Inflammatory macrophage (primary cell): ENCODE measurements around the gene PRKG1.

Source experiments
- DNase-seq, 2 donors: peaks; one replicate each; pipeline ENCODE4 v3.0.0-alpha.2; 2020 to 2022

Gene PRKG1

DNA sequence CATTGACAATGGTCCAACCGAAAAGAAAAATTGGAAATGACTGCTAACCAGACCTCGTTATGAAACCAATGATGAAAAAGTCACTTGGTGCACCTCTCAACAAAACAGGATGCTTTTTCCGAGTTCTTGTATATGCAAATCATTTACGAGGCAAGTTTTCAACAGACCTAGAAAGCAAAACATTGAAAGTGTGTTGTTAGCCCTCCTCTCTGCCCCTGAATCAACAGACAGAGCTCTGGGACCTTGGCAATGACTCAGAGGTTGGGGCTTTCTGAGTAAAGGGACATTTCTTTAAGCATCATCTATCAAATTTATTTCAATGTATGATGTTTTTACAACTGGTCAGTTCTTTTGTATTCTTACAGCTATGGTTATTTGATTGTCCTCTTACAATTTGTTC is 1223.5 kb downstream of the PRKG1 start:
- no peak for DNase-seq

DNA sequence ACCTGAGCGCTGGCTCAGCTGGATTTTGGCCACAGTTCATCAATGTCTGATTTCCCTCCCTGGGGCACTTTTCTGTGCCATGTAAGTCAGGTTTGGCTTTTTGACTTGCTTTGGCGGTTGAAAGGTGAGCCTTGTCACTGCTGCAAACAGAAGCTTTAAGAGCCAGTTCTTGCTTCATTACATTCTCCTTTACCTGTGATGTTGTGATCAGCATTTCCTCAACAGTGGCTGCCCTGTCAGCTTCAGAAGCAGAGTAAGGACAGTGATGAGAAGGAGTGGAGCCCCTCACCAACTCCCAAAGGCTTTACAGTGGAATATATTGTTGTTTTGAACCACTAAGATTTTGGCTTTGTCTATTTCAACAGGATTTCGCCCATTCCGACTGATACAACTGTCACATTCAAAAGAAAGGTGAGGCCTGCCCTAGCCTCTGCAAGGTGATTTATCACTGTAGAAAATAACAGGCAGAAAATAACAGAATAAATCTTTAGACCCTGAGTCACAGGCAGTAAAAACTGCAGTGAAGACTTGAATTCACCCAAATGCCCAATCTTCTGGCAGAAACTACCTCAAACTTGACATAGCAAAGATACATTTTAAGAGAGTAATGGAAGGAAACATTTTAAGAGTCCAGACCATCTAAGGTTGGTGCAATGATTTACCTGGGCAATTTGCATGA is 1226.5 kb downstream of the PRKG1 start:
- no peak for DNase-seq

DNA sequence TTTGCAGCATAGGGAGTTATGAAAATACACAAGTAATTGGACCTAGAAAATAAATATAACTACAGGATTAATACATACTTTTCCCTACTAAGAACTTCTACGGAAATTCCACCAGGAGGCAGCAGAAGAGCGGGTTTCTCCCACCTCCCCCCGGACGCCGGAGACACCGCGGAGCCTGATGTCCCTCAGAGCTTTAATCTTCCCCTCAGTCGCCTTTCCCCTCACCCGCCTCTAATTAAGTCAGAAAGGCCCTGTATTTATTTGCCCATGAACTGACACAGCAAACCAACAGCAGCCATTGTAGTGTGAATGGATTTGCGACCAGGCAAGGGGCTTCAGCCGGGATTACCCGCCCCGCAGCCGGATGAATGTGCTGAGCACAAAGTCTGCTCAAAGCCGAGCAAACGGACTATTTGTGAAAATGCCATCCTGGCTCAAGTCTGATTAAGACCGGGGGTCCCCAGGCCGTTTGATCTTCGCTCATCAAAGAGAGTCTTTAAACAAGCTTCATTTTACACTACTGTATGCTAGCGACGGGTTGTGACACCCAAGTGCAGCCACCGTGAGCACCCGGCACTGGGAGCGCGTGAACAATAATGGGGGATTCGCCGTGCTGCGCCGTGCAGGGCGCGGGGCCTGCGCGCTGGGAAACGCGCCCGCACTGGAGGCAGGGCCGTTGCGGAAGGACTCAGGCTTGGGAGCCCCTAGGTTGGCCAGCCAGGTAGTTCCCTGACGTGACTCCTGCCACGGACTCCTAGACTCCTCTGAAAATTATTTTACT is 1234.2 kb downstream of the PRKG1 start:
- peak; percentile 5 to 29 for DNase-seq

DNA sequence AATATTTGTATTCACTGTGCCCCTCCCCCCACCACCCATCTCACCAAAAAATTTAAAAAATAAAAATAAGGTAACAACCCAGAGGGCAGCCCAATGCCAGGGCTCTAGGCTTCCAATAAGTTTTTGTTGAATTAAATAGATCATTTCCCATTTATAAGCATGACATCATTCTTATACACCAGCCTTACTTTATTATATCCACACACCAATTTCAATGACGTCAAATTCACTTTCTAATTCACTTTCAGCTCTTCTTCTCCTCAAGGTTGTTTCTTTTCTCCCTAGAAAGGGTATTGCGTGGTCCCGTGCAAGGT is 1238.6 kb downstream of the PRKG1 start:
- no peak for DNase-seq

DNA sequence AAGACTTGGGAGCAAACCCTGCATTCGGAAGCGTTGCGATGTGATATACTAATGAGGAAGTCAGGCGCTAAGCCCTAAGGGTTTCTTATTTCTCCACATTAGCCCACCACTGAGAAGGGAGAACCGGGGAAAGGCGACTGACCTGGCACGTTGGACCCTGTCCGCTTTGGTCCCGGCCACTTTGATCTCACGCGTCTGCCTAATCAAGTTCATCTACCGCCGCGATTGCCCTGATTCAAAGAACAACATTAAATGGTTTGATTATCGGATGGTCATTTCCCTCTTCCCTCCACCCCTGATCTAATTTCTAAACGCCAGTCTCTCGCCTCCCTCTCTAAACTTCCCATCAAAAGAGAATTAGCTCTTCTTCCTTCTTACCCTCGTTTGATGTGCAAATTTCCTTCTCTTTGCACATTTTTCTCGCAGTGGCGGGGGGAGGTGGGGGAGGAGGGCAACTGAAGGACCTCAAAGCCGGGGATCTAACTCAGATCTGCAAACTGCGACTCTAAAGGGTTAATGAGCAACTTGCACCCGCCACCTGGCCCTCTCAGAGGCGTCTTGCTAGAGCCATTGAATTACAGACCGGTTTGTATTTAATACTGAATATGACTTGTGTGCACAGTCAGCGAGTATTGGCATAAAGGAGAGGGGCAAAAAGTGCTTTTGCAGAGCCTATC is 1239.1 kb downstream of the PRKG1 start:
- peak in 1 of 2 donors; percentile 0 for DNase-seq

DNA sequence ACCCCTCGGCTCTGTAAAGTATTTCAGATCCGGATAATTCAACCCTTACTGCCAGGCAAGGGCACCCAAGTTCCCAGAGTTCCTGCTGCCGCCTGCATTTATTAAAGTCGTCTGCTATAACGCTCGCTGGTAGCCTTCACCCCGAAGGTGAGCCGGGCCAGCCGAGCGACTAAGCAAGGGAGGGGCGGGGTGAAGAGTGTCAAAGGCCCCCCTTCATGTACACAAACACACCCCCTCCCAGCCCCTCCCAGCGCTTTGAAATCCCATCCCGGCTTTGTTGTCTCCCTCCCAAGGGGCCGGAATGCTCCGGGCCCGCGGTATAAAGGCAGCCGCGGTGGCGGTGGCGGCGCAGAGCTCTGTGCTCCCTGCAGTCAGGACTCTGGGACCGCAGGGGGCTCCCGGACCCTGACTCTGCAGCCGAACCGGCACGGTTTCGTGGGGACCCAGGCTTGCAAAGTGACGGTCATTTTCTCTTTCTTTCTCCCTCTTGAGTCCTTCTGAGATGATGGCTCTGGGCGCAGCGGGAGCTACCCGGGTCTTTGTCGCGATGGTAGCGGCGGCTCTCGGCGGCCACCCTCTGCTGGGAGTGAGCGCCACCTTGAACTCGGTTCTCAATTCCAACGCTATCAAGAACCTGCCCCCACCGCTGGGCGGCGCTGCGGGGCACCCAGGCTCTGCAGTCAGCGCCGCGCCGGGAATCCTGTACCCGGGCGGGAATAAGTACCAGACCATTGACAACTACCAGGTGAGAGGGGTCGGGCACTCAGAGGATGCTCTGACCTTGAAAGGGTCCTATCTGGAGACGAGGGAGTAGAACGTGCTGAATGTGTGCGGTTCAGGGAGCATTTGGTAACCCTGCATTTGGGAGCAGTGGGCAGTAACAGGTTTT is 1239.9 kb downstream of the PRKG1 start, which contains the start of gene DKK1:
TSS of gene DKK1 (plus strand) at position 349 of the 889 bp plus-strand sequence. CDS start at position 503, 154 bp downstream.
- DNase-seq: peak in 1 of 2 donors; percentile 38

DNA sequence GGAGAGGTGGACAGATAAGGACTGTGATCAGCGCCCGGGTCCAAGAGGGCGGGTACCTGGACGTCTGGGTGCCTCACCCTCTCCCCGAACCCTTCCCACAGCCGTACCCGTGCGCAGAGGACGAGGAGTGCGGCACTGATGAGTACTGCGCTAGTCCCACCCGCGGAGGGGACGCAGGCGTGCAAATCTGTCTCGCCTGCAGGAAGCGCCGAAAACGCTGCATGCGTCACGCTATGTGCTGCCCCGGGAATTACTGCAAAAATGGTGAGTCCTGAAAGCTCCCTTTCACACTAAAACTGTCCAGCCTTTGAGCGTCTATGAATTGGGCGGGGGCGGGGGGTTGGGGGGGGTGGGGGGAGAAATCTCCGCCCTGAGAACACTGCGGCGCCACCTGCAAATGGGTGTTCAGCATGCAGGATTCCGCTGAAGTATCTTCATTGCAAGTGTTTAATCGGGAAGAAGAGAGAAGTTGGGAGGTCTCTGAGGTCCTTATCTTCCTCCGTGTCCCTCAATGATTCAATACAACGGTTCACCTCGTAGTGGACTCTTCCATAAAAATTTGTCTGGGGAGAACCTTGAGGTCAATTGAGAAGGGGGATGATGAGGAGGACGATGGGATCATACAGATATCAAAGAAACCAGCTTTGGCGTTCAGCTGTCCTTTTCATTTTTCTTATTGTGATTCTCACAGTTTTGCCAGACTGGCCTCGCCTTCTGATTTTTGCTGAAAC is 1240.7 kb downstream of the PRKG1 start:
- no peak for DNase-seq

DNA sequence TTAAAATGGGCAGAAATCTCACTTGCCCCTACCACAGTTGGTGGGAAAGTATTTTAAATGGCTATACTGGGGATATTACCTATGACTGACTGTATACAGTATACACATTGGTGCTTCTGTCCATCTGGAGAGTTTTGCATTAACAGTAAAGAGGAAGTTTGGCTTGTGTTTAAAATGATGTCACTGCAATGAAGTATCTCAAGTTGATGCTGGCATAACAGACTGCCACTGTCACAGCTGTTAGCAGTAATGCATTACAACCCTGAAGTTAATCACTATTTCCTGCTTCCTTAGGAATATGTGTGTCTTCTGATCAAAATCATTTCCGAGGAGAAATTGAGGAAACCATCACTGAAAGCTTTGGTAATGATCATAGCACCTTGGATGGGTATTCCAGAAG is 1241.7 kb downstream of the PRKG1 start:
- DNase-seq: no peak

DNA sequence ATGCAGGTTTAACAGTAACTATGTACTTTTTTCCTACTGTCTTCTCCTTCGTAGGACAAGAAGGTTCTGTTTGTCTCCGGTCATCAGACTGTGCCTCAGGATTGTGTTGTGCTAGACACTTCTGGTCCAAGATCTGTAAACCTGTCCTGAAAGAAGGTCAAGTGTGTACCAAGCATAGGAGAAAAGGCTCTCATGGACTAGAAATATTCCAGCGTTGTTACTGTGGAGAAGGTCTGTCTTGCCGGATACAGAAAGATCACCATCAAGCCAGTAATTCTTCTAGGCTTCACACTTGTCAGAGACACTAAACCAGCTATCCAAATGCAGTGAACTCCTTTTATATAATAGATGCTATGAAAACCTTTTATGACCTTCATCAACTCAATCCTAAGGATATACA is 1242.2 kb downstream of the PRKG1 start:
- DNase-seq: no peak

DNA sequence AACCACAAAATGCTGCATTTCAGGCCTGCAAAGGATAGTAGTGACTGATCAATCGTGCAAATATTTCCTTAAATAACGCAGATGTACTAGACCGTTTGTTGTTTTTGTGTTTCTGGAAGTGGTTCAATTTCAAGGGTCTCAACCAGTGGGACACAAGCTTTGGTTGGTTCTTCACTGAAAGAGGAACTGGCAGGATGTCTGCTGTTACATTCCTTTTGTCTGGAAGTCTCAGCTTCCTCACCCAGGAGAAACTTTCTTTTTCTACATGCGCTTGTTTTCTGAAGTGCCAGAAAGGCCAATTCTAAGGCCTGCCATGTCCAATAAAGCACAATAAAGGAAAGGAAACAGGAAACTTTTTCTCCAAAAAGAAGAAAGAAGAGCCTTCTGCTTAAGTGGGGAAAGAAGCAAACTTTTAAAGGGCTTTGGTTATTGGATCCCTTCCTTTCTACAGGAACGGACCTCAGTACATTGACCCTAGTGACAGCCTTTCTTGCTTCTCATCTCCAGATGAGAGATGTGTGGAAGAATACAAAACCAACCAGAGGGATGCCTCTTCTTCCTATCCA is 1243.9 kb downstream of the PRKG1 start:
- no peak for DNase-seq

DNA sequence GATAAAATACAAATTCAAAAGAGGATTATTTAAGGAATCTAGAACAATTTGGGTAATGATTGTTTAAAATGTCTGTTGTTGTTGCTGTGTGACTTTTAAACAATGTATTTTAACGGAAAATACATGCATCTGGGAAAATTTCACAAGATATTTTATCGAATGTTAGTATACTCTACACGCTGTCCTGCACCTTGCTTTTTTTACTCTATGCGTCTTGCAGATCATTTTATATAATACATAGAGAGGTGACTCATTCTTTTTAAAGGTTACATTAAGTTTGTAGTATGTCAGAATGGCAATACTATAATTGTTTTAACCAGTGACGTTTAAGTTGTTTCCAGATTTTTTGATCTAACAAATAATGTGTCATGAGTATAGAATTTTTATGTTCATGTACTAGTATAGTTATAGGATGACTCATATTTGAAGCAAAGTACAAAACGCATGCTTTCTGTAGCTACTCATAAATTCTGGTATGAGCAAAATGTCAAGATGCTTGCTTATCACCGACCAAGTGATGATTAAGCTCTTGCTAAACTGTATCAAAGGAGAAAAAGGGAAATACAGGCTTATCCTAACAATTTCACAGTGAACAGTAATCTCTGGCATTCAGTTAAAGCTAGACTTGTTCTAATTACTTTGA is 1244.7 kb downstream of the PRKG1 start:
- DNase-seq: no peak

DNA sequence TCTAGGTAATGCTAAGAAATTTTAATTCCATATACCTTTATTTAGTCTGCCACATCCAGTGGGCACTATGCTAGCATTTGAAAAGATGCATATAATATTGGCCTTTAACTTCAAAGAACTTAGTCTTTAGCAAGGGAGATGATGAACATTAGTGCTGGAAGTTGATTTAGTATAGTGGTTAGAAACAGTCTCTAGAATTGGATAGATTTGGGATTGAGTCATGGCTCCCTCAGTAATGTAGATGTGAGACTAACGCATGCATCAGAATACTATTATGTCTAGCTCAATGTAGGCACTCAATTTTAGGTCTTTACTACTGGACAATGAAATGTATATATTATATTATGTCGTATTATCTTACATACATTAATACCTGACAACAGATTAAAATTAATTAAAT is 1245.6 kb downstream of the PRKG1 start:
- no peak for DNase-seq

DNA sequence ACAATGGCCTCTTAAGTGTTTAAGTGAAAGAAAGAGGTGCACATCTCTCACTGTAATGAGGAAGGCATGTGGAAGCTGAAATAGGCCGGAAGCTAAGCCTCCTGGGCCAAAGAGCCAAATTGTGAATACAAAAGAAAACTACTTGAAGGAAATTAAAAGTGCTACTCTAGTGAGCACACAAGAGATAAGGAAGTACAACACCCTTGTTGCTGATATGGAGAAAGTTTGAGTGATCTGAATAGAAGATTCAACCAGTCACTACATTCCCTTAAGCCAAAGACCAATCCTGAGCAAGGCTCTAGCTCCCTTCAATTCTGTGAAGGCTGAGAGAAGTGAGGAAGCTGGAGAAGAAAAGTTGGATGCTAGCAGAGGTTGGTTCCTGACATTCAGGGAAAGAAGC is 1248.0 kb downstream of the PRKG1 start:
- no peak for DNase-seq

DNA sequence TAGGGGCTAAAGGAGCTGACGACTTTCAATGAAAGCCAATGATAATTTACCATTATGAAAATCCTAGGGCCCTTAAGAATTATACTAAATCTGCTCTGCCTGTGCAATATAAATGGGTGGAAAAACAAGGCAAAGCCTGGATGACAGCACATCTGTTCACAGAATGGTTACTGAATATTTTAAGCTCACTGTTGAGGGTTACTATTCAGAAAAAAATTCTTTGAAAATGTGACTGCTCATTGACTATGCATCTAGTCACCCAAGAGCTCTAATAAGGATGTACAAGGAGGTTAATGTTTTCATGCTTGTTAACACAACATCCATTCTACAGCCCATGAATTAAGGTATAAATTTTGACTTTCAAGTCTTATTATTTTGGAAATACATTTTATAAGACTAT is 1248.6 kb downstream of the PRKG1 start:
- DNase-seq: no peak

DNA sequence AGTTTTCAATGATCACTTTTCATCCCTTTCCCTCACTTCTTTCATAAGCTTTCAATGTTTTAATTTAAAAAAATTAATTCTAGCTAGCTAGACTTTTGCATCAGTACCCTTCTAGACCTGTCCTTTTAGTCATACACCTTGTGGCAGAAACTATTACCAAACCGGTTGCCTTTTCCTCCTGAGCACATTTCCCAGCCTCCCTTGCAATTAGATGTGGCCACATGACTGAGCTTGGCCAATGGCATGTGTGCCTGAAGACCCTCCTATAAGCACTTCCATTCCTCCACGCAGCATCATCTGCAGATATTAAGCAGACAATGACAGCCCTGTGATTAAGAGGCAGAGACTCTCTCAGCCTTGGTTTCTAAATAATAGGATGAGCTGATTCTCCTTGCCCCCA is 1252.1 kb downstream of the PRKG1 start:
- no peak for DNase-seq

DNA sequence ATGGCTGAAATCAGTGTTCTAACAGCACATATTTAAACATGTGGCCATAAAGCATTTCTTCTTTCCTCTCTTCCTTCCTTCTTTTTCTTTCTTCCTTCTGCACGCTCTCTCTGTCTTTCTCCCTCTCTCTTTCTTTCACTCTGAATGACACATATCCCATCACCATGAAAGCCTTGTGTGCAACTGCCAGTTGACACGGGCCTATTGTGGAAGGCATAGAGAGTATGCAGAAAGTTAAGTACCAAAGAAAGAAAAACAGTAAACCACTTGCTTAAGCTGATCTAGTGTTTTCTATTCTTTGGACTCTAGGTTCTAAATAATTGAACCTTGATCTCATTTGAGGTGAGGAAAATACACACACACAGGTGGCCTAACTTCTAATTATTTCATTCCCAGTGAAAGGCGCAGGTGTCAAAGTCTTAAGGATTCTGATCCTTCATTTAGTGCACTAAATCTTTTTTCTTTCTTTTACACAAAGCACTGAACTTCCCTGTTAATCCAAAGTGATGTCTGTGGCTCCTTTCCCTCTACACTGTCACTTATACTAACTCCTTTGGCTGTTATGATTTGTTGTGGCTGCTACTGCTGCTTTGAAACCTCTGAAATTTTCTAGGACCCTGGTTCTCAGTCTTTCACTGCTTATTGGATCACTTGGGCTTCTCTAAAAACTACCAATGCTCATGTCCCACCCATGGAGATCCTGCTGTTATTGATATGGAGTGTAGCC is 1257.5 kb downstream of the PRKG1 start:
- DNase-seq: no peak

DNA sequence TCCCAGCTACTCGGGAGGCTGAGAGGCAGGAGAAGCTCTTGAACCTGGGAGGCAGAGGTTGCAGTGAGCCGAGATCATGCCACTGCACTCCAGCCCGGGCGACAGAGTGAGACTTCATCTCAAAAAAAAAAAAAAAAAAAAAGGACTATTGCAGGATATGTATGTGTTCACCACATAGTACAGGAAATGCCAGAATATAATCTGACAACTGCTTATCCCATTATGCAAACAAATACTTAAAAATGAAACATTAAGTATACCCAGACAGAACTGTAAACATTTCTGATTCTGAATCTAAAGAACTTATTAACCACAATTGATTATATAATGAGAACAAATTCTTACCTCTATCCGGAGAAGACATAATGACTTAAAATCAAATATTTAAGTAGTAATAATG is 1258.5 kb downstream of the PRKG1 start:
- no peak for DNase-seq

DNA sequence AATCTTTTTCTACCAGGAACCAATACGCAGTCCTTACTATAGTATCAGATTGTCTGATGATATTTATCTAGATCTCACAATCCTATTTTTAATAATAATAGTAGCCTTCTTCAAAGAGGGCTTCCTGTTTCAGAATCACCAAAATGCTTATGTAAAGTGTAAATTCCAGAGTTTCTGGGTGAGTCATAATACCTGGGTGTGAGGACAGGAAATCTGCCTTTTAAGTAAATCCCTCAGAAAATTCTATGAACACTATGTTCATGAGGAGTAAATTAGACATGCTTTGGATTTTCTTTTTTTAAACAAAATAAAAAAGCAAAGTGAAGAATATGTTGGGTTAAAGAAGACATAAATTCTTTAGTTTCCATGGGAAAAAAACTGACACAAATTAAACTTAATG is 1260.3 kb downstream of the PRKG1 start:
- DNase-seq: no peak

DNA sequence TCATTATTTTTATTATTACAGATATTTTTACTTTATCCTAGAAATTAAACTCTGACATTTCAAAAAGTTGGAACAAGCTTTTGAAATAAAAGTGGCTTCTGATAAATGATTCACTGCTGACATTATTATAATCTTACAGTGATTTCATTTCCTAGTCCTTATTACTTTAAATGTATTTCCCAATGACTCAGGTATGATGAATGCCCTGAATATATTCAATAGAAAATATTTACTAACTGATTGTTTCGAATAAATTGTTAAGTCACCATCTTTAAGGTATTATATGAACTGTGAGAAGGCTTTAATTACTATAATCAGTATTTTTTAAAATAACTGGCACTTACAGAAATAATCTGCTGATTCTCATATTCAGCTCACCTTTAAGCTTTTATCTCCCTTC is 1261.4 kb downstream of the PRKG1 start:
- DNase-seq: no peak

DNA sequence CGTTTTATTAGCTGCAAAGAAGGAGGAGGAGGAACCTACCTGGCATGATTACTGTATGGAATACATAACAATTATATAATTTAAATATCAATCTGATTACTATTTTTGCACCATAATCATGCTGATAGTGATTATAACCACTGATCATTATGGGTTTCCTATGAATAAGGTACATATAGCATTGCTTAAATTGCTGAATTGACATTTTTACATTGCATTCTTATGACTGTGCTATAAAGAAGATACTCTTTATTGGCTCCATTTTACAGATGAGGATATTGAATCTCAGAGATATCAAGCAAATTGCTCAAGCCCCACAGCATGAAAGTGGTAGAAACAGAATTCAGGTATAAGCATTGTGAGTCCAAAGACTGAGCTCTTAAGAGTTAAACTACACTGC is 1262.9 kb downstream of the PRKG1 start:
- no peak for DNase-seq

DNA sequence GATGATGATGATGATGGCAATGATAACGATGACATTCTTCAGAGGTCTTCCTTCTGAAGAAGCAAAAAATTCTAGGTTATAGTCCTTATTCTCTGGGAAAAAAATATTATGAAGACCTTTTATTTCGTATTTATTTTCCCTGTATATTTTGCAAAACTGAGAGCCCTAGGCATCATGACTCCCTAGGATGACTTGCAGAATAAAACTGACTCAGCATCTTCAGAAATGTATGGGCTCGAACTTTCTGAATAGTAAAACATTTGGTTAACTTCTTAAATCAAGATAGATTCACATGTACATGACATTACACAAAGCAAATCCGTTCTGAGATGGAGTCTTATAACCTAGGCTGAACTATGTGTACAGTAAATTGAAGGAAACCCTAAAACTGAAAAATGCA is 1269.2 kb downstream of the PRKG1 start:
- no peak for DNase-seq
